BE2C (cell line): ENCODE results near the gene FAM83F.

Experiments used
- DNase-seq: peaks from one replicate; pipeline ENCODE4 v3.0.0-alpha.2; 2020
- H3K27me3 ChIP-seq: fragments of 250-450 bp; sonication (Bioruptor Pico); 2 replicates; pipeline ENCODE4 v1.5.1; 2020; ENCODE audit warnings: mild to moderate bottlenecking
- H3K36me3 ChIP-seq: fragments of 250-450 bp; sonication (Bioruptor Pico); 2 replicates; pipeline ENCODE4 v1.5.1; 2020; ENCODE audit warnings: mild to moderate bottlenecking
- H3K4me1 ChIP-seq: fragments of 250-450 bp; sonication (Bioruptor Pico); 2 replicates; pipeline ENCODE4 v1.5.1; 2020
- H3K4me3 ChIP-seq: 2 replicates; pipeline ENCODE4 v1.5.1; 2011; ENCODE audit warnings: low read depth, low read length
- H3K9me3 ChIP-seq: fragments of 250-450 bp; sonication (Bioruptor Pico); 2 replicates; pipeline ENCODE4 v1.5.1; 2020
- TF ChIP-seq, protein P1 (sequence below): IDR thresholded peaks from 2 replicates; pipeline ENCODE4 v1.5.1; 2012; ENCODE audit warnings: mild to moderate bottlenecking, low read depth, low read length

The FAM83F gene

GRCh38 chr22:40002935-40003715 lies 8.4 kb downstream of the FAM83F start:
- peaks cover 14% of the 10 kb centered on the region for H3K4me1 ChIP-seq
- H3K36me3 ChIP-seq: no peaks in the 10 kb centered on the region
- H3K9me3 ChIP-seq: no peaks in the 10 kb centered on the region
- H3K4me3 ChIP-seq: no peak overlapping the region
- H3K27me3 ChIP-seq: no peaks in the 10 kb centered on the region
- no peak for DNase-seq
- TF ChIP-seq, protein P1, sequence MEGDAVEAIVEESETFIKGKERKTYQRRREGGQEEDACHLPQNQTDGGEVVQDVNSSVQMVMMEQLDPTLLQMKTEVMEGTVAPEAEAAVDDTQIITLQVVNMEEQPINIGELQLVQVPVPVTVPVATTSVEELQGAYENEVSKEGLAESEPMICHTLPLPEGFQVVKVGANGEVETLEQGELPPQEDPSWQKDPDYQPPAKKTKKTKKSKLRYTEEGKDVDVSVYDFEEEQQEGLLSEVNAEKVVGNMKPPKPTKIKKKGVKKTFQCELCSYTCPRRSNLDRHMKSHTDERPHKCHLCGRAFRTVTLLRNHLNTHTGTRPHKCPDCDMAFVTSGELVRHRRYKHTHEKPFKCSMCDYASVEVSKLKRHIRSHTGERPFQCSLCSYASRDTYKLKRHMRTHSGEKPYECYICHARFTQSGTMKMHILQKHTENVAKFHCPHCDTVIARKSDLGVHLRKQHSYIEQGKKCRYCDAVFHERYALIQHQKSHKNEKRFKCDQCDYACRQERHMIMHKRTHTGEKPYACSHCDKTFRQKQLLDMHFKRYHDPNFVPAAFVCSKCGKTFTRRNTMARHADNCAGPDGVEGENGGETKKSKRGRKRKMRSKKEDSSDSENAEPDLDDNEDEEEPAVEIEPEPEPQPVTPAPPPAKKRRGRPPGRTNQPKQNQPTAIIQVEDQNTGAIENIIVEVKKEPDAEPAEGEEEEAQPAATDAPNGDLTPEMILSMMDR: no peak

DNA sequence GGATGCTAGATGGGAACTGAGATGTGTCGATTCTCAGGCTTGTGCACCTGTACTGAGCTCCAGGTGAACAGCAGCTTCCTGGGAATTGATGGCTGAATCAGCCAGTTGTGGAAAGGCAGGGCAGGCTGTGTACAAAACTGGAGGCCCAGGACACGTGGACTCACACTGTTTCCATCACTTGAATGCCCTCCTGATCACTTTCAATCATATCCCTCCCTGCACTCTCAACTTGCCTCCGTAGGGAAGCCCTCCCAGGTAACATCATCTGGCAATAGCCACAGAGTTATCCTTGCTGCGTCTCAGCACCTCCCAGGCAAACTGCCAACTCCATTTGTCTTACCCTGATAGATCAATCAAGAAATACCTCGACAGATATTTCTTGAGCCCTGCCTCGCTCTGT lies 10.1 kb downstream of the FAM83F start:
- no peak overlapping the region for H3K4me3 ChIP-seq
- H3K9me3 ChIP-seq: no peaks in the 10 kb centered on the region
- peaks cover 6% of the 10 kb centered on the region for H3K4me1 ChIP-seq
- H3K27me3 ChIP-seq: no peaks in the 10 kb centered on the region
- H3K36me3 ChIP-seq: no peaks in the 10 kb centered on the region
- TF ChIP-seq, protein P1: no peak
- DNase-seq: no peak

DNA sequence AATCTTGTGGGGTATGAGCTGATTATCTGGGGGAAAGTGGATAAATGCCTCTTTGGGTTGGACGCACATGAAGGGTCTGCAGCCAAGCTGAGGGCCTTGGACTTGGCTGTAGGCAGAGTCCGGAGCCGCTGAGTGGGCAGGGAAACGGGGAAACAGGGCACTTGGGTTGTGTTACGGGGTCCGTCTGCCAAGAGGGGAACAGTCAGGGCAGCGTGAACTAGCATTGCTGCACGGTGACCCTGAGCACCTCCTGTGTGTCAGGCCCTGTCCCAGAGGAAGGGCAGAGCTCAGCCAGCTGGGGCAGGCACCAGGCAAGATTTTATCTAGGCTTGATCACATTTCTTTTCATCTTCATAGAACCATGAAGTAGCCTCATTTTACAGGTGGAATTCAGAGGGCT lies 11.9 kb downstream of the FAM83F start:
- DNase-seq: no peak
- no peaks in the 10 kb centered on the region for H3K27me3 ChIP-seq
- peaks cover 6% of the 10 kb centered on the region for H3K4me1 ChIP-seq
- H3K36me3 ChIP-seq: no peaks in the 10 kb centered on the region
- no peaks in the 10 kb centered on the region for H3K9me3 ChIP-seq
- TF ChIP-seq, protein P1: no peak
- H3K4me3 ChIP-seq: no peak overlapping the region

DNA sequence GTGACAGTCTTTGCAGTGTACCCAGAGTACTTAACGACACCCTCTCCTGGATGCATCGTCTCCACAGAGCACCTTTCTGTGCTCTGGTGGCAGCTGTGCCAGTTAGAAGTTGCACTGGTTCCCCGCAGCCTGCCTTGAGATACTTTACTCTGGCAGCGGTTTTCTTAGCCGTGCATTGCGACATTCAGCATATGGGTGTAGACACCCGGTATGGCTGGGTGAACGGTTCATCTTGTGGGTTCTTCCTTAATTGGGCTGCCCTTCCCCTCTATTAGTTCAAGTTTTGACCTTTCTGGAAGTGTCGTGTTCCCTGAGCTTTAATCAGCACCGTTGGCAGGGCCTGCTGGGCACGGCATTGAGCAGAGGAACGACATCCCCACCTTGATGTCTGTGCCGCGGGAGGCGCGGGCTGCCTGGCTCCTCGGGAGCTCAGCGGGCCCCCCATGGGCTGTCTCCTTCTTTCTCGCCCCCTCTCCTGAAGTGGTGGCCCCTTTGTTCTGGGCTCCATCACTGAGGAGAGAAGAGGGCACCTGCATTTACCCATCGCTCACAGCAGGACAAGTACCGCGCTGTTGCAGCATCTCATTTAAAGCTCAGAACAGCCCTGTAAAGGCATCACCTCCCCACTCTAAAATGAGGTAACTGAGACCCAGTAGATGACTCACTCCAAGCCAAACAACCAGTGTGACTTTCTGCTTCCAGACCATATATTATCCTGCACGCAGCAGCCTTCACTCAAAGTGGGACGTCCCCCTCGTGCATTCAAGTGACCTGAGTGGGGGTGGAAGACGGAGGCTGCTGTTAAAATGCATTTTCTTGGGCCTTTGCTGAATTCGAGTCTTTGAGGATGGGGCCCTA lies 13.3 kb downstream of the FAM83F start:
- Histone ChIP-seq H3K4me1 (peaks cover 6% of the 10 kb centered on the region), H3K9me3 (no peaks in the 10 kb centered on the region), H3K27me3 (no peaks in the 10 kb centered on the region), H3K36me3 (no peaks in the 10 kb centered on the region), H3K4me3 (no peak overlapping the region)
- no peak for DNase-seq
- TF ChIP-seq, protein P1: no peak

DNA sequence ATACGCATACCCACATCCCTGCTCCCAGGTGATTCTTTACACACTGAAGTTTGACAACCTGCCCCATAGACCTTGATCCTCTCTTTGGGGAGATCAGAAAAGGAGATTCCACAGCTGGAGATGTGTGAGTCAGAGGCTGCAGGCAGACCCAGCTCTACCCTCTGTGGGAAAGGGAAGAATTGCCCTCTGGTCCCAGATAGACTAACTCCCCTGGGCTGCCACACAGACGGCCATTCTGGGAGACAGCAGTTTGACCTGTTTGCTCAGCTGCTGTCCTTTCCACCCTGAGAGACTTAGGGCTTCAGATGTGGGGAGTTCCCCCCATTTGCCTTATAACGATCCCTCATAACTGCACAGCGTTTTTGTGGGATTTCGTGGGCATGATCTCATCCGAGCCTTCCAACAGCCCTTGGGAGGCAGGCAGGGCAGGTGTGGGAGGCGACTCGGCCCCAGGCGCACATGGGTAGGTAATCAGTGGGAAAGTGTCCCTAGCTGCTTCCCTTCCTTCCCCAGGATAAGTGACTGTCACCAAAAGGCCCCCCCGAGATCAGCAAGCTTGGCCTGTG lies 14.1 kb downstream of the FAM83F start:
- no peak for DNase-seq
- Histone ChIP-seq H3K9me3 (no peaks in the 10 kb centered on the region), H3K4me3 (no peak overlapping the region), H3K36me3 (no peaks in the 10 kb centered on the region), H3K4me1 (peaks cover 6% of the 10 kb centered on the region), H3K27me3 (no peaks in the 10 kb centered on the region)
- TF ChIP-seq, protein P1: no peak
